GM18909 (cell line): ENCODE results near the gene FAM222B.
A peak's percentile ranks its signal among the peaks of the same experiment; 100 is the strongest.
"Not testable (repeated sequence)": the region's sequence is repeated elsewhere in the genome, so short reads cannot be mapped to it uniquely, and the experiment has no call there.

Source experiments
- ATAC-seq: cut with Tn5 transposase; IDR thresholded peaks from one replicate; pipeline ENCODE4 v1.9.1; 2021; ENCODE audit warnings: mild to moderate bottlenecking; ENCODE audit not compliant: unreplicated experiment, poor library complexity

Gene FAM222B

GRCh38 chr17:28873839-28874238 is 31.2 kb upstream of the FAM222B start:
- ATAC-seq, result no peak

GRCh38 chr17:28871056-28871579 is 28.5 kb upstream of the FAM222B start:
- ATAC-seq, result peak; percentile 85

DNA sequence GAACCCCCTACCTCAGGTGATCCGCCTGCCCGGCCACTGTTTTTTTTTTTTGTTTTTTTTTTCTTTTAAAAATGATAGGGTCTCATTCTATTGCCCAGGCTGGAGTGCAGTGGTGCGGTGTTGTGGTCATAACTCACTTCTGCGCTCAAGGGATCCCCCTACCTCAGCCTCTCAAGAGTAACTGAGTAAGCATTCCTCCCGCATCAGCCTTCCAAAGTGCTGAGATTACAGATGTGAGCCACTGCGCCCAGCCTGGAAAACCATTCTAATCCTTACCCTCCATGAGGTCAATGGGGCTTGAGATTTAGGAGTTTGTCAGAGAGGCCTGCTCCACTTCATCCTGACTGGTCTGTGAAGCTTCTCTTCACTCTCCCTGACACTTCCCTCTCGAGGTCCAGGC is 24.7 kb upstream of the FAM222B start:
- no peak for ATAC-seq

- no peak for ATAC-seq
Observed at GRCh38 chr17:28865946-28866752, 23.6 kb upstream of the FAM222B start.

DNA sequence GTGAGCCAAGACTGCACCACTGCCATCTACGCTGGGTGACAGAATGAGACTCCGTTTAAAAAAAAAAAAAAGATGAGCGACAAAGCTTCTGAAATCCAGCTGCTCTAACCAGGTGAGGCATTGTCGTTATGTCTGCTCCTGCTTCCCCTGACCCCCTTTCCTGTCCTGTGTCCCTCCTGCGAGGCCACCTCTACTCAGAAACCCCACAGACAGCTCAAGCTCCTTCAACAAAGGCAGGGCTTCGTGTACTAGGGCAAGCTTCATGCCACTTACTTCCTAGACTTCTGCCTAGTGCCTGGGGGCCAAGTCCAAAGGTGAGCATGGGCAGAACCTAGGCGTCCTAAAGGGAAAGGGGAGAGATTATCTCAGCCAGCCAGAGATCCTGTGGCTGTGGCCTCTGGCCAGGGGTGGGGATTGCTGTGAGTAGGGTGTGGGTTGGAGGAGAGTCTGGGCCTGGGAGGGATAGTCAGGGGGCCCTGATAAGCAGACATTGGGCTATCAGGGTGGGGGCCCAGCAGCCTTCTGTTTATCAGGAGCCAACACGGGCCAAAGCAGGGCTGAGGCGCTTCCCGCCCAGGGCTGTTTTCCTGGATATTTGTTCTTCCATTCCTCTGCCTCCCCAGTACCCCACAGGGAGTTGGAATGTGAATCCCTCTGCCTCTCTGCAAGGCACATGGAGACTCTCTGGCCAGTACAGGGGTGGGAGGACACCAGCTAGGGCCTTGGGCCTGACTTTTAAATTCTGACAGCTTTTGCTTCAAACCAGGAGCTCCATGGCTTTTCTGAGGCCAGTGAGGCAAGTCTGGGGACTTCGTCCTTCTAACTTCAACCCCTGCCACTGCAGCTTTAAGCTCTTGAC is 22.6 kb upstream of the FAM222B start:
- ATAC-seq, result no peak

GRCh38 chr17:28863953-28864352 is 21.4 kb upstream of the FAM222B start:
- no peak for ATAC-seq

DNA sequence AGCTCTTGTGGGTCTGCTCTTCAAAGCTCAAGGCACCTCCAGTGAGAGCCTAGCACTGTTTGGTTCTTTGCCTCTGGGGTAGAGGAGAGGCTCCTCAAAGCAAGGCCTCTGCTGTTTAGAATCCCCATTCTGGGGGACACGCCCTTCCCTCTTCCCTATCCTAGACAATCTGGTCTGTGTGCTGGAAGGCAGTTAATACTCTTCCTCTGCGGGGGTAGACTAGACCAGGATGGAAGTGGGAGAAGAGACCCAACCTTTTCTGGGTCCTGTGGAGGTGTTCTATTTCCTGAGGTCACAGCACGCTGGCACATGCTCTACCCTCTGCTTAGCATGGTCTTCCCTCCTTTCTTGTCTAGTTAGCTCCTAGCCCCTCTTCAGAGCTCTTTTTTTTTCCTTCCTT is 20.0 kb upstream of the FAM222B start:
- no peak for ATAC-seq

DNA sequence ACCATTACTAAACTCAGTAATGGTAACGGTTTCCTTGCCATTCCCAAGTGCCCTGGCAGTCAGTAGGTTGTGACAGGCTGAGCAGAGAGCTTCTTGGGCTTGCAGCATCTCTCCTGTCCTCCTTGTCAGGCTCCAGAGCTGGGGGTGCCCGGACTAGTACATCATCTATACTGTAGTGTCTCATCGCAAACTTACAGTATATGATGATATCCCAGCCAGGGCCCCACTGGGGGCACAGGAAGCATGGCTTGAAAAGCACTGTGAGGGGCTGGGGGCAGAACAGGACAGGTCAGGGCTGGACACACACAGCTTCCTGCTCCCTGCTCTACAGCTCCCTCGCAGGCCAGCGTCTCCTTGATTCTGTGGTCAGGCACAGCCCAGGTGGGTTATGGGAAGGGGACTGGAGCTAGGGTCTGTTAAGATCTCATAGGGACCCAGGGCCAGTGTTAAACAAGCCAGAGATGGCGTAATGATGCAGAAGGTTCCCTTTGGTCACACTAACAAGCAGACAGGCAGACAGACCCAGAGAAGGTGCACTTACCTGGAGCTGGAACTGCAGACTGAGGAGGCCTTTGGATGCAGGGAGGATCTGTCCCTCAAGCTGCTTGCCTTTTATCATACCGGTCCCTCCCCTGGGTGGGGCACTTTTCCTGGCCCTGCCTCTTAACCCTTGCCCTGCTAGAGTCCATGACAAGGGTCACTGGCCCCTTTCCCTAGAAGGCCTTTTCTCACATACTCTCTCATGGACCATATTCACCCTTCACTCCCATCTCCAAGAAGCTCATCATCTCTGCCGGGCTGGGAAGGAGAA is 19.0 kb upstream of the FAM222B start:
- ATAC-seq, result no peak

- no peak for ATAC-seq
Observed at GRCh38 chr17:28860363-28860808, 17.8 kb upstream of the FAM222B start.

- no peak for ATAC-seq
Observed at GRCh38 chr17:28858801-28859355, 16.3 kb upstream of the FAM222B start.

DNA sequence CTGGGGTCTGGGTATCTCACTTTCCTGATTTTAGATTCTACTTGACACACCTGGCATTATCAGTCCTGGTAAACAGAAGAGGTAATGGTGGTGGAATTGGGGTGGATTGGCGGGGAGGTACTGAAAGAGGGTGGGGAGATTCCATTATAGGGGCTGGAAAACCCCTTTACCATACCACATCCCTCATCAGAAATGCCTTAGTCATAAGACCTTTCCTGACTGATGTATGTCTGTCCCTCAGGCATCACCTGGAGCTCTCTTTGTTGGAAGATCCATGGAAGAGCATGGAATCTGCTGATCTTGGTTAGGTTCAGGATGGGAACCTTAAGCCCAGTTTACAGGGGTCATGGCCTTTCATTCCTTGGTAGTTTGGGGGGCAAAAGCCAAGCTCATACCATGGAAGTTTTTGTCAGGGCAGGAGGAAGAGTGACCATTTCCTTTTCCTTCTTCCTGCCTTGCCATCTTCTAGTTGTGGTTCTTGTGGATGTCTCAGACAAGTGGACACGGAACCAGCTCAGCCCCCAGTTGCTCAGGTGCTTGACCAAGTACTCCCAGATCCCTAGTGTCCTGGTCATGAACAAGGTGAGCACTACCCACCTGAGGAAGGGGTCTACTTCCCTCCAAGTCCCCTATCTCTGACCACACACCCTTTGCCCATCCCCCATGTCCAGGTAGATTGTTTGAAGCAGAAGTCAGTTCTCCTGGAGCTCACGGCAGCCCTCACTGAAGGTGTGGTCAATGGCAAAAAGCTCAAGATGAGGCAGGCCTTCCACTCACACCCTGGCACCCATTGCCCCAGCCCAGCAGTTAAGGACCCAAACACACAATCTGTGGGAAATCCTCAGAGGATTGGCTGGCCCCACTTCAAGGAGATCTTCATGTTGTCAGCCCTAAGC is 15.6 kb upstream of the FAM222B start:
- ATAC-seq, result no peak

DNA sequence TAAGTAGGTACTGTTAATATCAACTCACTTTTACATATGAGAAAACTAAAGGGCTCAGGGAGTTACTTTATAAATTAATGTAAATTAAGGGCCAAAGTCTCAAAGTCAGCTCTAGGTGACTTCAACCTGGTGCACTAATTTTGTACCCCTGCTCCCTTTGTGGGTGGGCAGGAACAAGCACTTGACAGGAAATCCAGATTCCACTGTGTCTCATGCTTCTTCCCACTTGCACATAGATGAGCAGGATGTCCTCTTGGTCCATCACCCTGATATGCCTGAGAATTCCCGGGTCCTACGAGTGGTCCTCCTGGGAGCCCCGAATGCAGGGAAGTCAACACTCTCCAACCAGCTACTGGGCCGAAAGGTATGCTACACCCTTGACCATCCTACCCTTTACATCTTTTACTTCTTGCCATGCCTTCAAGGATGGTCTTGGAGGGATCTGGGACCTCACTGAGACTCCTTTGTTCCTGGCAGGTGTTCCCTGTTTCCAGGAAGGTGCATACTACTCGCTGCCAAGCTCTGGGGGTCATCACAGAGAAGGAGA is 13.5 kb upstream of the FAM222B start:
- no peak for ATAC-seq

DNA sequence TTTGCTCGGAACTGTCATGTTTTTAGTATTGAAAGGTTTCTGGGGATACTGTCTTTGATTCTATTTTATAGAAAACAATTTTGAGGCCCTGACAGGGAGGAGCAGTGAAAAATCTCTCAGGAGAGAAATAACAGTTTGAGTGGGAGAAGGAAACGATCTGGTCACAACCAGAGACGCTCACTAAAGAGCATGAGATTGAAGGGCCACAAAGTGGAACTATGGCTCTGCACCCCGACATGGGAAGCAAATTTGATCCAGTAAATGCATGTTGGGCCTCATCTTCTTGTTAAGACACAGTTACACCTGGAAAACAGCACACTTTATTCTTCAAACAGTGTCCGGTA is 12.7 kb upstream of the FAM222B start:
- no peak for ATAC-seq

- ATAC-seq, result peak; percentile 94
Observed at GRCh38 chr17:28854457-28855335, 12.1 kb upstream of the FAM222B start, which contains the start of gene ERAL1. Gene ERAL1 (plus strand): TSS chr17:28855016. CDS start chr17:28855035, 19 bp downstream.

GRCh38 chr17:28853295-28853694 is 10.7 kb upstream of the FAM222B start:
- ATAC-seq, result no peak

DNA sequence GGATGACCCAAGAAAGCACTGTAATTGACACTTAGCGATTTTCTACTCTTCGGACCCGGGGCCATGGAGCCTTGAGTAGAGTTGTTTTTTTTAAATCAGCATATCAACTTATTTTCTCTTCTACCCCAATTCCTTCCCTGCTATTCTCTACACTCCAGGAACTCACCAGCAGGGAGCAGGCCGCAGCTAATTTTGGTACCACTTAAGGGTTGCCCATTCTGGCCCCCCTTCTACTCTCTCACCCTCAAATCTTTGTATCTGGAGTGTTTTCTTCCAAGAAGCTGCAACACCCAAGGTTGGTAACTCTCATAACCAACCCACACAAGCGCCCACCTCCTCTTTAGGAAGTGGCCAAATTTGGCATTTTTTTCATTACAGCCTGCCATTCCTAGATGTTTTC is 6.7 kb upstream of the FAM222B start:
- no peak for ATAC-seq

DNA sequence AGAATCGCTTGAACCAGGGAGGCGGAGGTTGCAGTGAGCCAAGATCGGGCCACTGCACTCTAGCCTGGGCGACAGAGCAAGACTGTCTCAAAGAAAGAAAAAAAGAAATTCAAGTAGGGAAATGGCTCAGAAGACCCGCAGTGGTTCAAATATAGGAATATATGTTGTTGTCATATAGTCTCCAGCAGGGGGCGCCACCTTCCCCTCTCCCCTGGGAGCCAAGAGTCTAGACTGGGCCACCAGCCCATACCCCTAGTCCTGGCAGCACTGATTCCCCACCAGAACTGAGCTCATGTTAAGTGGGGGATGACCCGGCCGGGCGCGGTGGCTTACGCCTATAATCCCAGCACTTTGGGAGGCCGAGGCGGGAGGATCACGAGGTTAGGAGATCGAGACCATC is 6.1 kb upstream of the FAM222B start:
- not testable (repeated sequence) for ATAC-seq

- not testable (repeated sequence) for ATAC-seq
Observed at GRCh38 chr17:28846699-28847098, 4.1 kb upstream of the FAM222B start.
